ENCODE results near the gene SLC7A6. TPM values are rescaled to one million over a fixed set of nuclear protein-coding genes. Genes with fewer than 3 reads are reported as not detected.

Gene SLC7A6
- total and polyA plus RNA-seq, 2 of the 13 experiments (the other 11 are each of a cell fraction or from before 2014, with no cell fraction given) = 35.8 to 70.8 TPM

DNA sequence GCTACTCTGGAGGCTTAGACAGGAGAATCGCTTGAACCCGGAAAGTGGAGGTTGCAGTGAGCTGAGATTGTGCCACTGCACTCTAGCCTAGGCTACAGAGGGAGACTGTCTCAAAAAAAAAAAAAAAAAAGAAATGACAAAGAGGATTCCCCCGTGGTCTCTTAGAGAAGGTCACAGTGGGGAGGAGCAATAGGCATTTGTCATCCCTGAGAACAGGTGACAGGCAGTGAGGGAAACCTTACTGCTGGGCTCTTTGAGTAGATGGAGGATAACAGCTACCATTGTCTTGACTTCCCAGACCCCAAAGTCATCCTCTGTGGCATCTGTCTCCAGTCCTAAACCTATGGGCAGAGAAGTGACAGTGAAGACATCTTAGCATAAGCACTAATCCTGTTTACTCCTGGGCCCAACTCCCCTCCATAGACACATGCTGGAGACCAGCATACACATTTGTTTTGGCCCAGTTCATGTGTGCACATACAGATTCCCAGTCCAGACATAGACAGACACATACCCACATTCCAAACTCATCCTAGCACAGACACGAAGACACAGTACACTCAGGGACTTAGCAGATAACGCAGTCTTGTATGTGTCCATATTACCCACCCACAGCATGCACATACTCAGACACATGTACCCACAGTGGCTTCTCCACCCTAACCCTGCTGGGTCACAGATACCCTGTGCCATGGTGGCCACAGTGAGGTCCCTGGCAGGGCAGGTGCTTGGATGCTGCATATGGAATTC is 31.1 kb upstream of the SLC7A6 start (continued):
- TF ChIP-seq TRIM24 (CRISPR knock-in tag; IDR thresholded peaks at IDR 0.05) (no peak), CAMTA2 (CRISPR knock-in tag; IDR thresholded peaks at IDR 0.05; ENCODE audit: borderline replicate concordance) (0 out of 2 replicates have a peak, but pooled peaks have one; percentile 18), SP4 (CRISPR knock-in tag; IDR thresholded peaks at IDR 0.05) (0 out of 2 replicates have a peak, but pooled peaks have one; percentile 2), PHB2 (IDR thresholded peaks at IDR 0.05; ENCODE audit: partially characterized antibody) (no peak), POLR2AphosphoS5 (IDR thresholded peaks at IDR 0.05; ENCODE audit: low read depth, low read length) (peak; percentile 22; the same call in 1 of the 2 replicates), ZNF256 (CRISPR knock-in tag; conservative IDR thresholded peaks at IDR 0.05) (no peak), ATAD3A (CRISPR knock-in tag; IDR thresholded peaks at IDR 0.05) (no peak), DNMT1 (CRISPR knock-in tag; IDR thresholded peaks at IDR 0.05) (no peak), ZNF235 (CRISPR knock-in tag; IDR thresholded peaks at IDR 0.05; ENCODE audit: borderline replicate concordance) (0 out of 2 replicates have a peak, but pooled peaks have one; percentile 8), ZNF780A (CRISPR knock-in tag; IDR thresholded peaks at IDR 0.05) (no peak), ZNF768 (CRISPR knock-in tag; IDR thresholded peaks at IDR 0.05) (no peak), JUNB (CRISPR knock-in tag; IDR thresholded peaks at IDR 0.05; ENCODE audit: borderline replicate concordance) (no peak), MXI1 (IDR thresholded peaks at IDR 0.05; ENCODE audit: borderline replicate concordance, low read depth, low read length) (no peak), ZNF879 (CRISPR knock-in tag; IDR thresholded peaks at IDR 0.05) (no peak), HNRNPUL1 (IDR thresholded peaks at IDR 0.05; ENCODE audit: low read depth, low read length) (no peak), ZBTB20 (CRISPR knock-in tag; IDR thresholded peaks at IDR 0.05; ENCODE audit: borderline replicate concordance, low read depth) (no peak), NFYC (CRISPR knock-in tag; IDR thresholded peaks at IDR 0.05) (no peak), HNRNPK (IDR thresholded peaks at IDR 0.05; ENCODE audit: low read depth, low read length, poor library complexity, severe bottlenecking) (no peak), ZNF282 (IDR thresholded peaks at IDR 0.05; ENCODE audit: partially characterized antibody) (no peak), NRL (CRISPR knock-in tag; IDR thresholded peaks at IDR 0.05; ENCODE audit: borderline replicate concordance) (0 out of 2 replicates have a peak, but pooled peaks have one; percentile 5)
- TF ChIP-seq, protein P1, sequence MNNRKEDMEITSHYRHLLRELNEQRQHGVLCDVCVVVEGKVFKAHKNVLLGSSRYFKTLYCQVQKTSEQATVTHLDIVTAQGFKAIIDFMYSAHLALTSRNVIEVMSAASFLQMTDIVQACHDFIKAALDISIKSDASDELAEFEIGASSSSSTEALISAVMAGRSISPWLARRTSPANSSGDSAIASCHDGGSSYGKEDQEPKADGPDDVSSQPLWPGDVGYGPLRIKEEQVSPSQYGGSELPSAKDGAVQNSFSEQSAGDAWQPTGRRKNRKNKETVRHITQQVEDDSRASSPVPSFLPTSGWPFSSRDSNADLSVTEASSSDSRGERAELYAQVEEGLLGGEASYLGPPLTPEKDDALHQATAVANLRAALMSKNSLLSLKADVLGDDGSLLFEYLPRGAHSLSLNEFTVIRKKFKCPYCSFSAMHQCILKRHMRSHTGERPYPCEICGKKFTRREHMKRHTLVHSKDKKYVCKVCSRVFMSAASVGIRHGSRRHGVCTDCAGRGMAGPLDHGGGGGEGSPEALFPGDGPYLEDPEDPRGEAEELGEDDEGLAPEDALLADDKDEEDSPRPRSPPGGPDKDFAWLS (CRISPR knock-in tag; IDR thresholded peaks at IDR 0.05; ENCODE audit: borderline replicate concordance) = no peak
- TF ChIP-seq, protein P2, sequence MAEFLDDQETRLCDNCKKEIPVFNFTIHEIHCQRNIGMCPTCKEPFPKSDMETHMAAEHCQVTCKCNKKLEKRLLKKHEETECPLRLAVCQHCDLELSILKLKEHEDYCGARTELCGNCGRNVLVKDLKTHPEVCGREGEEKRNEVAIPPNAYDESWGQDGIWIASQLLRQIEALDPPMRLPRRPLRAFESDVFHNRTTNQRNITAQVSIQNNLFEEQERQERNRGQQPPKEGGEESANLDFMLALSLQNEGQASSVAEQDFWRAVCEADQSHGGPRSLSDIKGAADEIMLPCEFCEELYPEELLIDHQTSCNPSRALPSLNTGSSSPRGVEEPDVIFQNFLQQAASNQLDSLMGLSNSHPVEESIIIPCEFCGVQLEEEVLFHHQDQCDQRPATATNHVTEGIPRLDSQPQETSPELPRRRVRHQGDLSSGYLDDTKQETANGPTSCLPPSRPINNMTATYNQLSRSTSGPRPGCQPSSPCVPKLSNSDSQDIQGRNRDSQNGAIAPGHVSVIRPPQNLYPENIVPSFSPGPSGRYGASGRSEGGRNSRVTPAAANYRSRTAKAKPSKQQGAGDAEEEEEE (CRISPR knock-in tag; IDR thresholded peaks at IDR 0.05; ENCODE audit: borderline replicate concordance) = no peak
- TF ChIP-seq, protein P3, sequence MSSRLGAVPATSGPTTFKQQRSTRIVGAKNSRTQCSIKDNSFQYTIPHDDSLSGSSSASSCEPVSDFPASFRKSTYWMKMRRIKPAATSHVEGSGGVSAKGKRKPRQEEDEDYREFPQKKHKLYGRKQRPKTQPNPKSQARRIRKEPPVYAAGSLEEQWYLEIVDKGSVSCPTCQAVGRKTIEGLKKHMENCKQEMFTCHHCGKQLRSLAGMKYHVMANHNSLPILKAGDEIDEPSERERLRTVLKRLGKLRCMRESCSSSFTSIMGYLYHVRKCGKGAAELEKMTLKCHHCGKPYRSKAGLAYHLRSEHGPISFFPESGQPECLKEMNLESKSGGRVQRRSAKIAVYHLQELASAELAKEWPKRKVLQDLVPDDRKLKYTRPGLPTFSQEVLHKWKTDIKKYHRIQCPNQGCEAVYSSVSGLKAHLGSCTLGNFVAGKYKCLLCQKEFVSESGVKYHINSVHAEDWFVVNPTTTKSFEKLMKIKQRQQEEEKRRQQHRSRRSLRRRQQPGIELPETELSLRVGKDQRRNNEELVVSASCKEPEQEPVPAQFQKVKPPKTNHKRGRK (CRISPR knock-in tag; IDR thresholded peaks at IDR 0.05) = peak; percentile 59; the same call in 1 of the 2 replicates
- TF ChIP-seq, protein P4, sequence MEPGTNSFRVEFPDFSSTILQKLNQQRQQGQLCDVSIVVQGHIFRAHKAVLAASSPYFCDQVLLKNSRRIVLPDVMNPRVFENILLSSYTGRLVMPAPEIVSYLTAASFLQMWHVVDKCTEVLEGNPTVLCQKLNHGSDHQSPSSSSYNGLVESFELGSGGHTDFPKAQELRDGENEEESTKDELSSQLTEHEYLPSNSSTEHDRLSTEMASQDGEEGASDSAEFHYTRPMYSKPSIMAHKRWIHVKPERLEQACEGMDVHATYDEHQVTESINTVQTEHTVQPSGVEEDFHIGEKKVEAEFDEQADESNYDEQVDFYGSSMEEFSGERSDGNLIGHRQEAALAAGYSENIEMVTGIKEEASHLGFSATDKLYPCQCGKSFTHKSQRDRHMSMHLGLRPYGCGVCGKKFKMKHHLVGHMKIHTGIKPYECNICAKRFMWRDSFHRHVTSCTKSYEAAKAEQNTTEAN (CRISPR knock-in tag; conservative IDR thresholded peaks at IDR 0.05) = no peak
